Ecto neural progenitor cell (in vitro differentiated cells): ENCODE measurements around the gene ZP1.

Experiments
- DNase-seq: peaks from one replicate; pipeline ENCODE4 v3.0.0-alpha.2; 2018; ENCODE audit warnings: low spot score

Gene ZP1

DNA sequence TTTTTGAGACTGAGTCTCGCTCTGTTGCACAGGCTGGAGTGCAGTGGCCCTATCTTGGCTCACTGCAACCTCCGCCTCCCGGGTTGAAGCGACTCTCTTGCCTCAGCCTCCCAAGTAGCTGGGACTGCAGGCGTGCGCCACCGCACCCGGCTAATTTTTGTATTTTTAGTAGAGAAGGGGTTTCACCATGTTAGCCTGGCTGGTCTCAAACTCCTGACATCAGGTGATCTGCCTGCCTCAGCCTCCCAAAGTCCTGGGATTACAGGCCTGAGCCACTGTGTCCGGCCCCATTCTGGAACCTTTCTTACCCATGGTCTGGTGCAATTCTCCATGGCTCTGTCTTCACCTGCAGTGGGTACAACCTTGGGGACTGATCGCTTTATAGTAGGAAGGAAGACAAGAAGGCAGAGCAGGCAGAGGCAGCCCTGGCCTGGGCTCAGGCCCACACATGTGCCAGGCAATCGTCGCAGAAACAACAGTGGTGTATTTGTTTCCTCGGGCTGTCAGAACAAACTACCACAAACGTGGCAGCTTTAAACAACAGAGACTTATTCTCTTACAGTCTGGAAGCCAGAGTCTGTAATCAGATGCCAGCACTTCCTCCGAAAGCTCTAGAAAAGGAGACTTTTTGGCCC is 7.6 kb upstream of the ZP1 start:
- DNase-seq = no peak

DNA sequence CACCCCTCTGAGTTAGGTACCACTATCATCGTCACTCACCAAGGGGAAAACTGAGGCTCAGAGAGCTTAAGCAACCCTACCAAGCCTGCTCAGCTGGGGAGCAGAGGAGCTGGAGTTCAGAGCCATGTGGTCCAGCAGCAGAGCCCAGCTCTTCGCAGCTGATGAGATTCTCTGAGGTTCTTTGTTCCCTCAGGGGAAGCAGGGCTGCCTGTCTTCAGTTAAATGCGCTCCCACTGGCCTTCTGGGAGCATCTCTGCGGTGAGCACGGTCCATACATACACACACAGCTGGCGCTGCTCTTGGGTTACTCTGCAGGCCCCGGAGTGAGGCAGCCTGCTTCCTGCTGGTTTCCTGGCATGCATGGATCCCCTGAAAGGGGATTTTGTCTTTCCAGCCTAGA is 6.4 kb upstream of the ZP1 start:
- DNase-seq = no peak

DNA sequence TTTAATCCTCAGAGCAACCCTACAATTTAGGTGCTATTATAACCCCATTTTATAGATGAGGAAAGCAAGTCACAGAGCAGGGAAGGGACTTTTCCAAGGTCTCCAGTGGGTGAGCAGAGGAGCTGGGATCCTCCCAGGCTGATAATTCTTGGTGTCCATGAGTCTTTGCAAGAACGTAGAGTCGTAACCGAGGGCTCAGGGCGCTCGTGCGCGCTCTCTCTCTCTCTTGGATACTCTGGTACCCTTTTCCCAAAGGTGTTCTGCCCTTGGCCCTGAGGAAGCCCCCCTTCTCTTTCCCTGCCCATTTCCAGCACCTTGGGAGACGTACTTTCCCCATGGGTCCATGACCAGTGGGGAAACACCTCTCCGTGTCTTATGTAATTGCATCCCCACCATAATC is 5.2 kb upstream of the ZP1 start:
- DNase-seq = no peak

DNA sequence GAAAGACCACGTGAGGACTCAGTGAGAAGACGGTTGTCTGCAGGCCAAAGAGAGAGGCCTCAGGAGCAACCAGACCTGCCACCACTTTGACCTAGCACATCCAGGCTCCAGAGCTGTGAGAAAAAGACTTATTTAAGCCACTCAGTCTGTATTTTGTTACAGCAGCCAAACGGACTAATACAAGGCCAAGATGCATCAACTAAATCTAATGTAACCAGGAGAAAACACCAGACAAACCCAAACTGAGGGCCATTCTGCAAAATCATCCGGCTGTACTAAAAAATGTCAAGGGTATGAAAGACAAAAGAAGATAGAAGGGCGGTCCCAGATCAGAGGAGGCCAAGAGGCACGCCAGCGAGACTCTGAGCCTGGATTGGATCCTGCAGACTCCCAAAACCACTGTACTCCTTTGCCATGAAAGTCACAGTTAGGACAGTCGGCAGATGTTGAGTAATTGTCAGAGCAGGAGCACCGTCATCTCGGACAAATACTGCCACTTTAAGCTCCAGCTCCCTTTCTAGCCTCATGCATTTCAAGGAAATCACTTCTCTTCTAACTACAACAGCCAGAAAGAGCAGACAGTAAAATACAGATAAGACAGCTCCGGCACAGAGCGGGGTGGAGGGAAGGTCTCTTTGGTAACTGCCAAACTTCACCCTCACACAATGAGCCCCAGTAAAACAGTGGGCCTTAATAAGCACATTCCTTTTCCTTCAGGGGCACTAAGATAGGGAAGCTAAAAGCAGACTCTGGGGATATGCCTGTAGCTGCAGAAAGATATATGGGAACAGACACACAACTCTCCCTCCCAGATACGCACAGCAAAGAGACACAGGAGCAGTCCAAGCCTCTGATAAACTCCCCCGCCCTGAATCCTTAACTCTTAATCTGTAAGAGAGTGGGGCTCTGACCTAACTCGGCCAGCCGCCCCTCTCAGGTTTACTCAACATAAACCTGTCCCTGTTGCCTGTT is 3.5 kb upstream of the ZP1 start:
- DNase-seq = no peak

DNA sequence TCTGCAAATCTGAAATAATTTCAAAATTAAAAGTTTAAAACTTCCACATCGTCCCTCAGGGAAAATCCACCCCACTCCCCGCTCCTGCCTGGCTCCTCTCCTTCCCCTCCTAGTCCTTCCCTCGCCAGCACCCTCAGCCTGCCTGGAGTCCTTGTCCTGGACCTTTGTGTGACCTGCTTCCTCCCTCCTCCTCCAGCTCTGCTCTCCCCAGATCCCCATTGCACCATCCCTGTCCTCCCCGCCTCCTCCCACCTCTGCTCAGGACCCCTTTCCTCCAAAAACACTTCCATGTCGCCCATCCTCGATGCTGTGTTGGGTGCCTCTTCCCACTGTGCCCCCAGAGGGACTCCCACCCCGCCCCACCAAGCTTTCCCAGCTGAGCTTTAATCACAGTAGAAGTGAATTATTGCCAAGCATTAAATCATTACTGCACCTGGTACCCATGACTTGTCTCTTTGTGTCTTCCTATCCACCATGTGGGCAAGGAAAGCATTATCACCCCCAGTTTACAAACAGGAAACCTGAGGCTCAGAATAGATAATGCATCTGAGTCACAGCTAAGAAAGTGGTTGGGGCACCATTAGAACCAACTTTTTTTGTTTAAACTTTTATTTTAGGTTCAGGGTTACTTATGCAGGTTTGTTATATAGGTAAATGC is 2.4 kb upstream of the ZP1 start:
- no peak for DNase-seq

DNA sequence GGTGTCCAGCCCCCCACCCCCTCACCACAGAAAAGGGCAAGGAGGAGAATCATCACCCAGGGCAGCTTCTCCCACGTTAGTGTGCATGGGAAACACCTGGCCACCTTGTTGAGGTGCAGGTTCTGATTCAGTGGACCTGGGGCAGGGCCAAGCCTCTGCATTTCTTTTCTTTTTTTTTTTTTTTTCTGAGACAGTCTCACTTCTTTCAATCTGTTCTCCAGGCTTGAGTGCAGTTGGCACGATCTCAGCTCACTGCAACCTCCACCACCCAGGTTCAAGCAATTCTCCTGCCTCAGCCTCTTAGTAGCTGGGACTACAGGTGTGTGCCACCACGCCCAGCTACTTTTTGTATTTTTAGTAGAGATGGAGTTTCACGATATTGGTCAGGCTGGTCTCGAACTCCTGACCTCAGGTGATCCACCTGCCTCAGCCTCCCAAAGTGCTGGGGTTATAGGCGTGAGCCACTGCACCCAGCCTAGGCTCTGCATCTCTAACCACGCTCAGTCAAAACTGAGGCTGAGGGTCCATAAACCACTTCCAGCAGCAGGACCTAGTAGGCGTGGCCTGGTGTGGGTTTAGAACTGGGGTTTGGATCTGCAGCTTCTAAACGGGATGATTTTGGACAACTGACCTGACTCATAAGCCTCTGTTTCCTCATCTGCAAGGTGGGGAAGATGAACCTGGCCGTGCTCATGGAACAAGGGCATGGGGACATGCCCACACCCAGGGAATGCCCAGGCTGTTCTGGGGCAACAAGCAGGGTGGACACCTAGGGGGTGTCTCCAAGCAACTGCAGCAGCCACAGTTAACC is 734 bp downstream of the ZP1 start:
- DNase-seq = no peak

DNA sequence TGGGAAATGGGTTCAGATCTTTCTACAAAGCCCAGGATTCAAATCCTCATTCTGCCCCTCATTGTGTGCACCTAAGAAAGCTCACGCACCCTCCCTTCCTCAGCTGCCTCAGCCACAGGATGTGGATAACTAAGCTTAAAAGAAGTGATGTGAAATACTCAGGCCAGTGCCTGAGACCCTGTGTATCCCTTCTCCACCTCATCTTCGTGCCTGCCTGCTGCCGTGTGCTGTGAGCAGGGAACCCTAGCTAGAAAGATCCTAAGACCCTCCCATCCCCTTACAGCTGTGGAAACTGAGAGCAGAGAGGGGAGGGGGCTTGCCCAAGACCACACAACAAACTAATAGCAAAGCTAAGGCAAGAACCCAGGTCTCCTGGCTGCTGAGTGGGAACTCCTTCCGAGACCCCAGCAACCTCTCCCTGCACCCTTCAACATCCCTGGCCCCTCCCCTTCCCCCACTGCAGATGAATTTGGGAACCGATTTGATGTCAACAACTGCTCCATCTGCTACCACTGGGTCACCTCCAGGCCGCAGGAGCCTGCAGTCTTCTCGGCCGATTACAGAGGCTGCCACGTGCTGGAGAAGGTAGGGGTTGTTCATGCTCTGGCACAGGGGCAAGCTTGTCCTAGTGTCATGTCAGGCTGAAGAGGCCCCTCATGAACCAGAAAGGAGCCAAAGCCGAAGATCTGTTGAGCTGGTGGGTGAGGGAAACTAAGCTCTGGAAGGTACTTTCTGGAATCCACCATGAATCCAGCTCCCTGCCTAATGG is 1.5 kb downstream of the ZP1 start:
- DNase-seq = no peak

DNA sequence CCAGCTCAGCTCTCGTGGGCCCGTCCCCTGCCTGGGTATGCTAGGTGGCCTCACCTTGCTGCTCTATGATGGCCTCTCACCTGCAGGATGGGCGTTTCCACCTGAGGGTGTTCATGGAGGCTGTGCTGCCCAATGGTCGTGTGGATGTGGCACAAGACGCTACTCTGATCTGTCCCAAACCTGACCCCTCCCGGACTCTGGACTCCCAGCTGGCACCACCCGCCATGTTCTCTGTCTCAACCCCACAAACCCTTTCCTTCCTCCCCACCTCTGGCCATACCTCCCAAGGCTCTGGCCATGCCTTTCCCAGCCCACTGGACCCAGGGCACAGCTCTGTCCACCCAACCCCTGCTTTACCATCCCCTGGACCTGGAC is 2.1 kb downstream of the ZP1 start:
- DNase-seq = no peak

DNA sequence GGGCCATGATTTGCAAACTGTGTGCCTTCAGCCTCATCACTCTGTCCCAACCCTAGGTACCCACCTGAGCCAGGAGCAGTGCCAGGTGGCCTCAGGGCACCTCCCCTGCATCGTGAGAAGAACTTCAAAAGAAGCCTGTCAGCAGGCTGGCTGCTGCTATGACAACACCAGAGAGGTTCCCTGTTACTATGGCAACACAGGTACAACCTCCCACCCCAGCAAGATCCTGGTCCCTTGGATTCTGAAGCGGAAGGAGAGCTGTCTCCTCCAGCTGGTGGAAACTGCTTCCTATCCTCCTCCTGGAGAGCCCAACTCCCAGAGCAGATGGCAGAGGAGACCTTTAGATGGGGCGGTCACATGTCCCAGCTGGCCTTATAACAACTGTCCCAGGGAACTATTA is 2.9 kb downstream of the ZP1 start:
- DNase-seq = no peak

DNA sequence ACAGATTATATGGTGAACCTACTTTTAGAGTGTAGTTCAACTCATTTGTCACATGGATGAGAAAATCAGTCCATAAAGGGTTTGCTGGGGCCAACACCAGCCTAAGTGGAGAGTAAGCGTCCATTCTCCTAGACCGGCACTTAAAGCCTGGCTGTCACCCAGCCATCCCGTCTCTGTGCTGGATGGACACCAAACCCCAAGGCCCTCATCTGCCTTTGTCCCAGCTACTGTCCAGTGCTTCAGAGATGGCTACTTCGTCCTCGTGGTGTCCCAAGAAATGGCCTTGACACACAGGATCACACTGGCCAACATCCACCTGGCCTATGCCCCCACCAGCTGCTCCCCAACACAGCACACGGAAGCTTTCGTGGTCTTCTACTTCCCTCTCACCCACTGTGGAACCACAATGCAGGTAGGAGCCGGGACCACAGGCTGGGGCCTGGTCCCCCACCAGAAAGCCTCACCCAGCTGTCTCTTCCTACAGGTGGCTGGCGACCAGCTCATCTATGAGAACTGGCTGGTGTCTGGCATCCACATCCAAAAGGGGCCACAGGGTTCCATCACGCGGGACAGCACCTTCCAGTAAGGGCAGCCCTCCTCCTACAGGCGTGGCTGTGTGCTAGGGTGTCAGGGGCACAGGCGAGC is 3.5 kb downstream of the ZP1 start:
- DNase-seq = no peak

DNA sequence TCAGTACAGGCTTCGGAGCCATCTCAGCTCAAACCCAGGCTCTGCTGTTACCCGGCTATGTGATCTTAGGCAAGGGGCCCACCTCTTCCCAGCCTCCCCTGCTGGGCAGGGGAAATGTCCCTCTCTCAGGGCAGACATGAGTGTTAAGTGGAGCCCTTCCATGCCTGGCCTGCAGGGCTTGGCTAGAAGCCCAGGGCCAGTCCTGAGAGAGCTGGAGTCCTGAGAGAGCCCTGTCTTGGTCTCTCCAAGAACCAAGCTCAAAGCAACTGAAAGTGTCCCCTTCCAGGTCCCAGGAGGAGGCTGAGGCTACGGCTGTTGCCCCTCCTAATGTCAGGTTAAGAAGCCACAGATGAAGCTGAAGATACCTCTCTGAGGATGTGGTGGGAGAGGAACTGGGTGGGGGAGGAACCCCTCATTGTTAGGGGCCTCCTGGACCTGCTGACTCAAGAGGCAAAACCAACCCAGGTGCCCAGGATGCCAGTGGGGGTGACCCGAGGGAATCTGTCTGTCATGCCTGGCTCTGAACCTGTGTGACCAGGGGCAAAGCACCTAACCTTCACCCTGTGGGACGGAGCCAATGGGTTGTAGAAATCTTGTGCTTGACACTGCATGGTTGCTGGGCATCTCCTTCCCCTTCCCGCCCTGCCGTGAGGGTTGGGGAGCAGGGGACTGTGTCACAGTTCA is 4.2 kb downstream of the ZP1 start:
- DNase-seq = no peak

DNA sequence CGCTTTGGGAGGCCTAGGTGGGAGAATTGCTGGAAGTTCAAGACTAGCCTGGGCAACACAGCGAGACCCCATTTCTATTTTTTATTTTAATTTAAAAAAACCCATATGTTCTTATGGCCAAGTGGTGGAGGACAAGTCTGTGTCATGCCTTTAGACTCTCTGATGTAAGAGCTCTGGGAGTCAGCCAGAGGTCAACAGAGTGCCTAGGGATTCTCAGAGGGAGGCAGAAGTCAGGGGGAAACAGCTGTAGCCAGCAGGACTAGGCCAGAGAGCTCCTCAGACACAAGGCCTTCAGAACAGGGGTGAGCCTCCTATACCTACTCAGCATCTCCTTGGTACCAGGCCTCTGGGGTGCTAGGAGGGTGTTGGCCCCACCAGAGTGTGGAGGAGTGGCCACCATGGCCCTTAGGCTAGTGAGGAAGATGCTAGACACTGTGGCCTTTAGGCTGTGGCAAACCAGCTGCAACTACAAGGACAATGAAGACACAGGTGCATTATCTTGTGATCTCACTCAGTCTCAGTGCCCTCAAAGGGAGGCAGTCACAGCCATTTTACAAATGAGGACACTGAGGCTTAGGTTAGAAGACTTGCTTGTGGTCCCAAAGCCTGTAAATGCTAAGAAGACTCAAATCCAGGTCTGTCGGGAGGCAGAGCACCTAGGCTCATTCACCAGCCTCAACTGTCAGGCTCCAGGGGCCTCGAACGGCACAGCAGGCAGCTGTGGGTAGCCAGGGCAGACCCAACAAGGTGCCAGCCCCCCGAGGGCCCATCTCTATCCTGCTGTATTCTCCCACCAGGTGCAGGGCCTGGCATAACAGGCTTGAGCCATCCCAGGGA is 5.0 kb downstream of the ZP1 start:
- no peak for DNase-seq

DNA sequence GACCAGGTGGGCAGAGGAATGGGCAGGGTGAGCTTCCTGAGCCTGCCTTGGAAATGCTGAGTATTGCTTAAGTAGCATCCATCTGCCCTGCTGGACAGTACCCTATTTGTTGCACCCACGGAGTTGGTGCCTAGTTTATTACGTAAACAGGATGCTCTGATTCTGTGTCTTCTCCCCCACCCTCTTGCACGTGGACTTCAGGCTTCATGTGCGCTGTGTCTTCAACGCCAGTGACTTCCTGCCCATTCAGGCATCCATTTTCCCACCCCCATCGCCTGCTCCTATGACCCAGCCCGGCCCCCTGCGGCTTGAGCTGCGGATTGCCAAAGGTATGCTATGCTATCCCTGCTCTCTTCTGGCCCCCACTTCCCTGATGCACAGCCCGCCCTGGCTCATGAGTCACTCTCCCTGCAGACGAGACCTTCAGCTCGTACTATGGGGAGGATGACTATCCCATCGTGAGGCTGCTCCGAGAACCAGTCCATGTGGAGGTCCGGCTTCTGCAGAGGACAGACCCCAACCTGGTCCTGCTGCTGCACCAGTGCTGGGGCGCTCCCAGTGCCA is 5.7 kb downstream of the ZP1 start:
- DNase-seq = no peak

DNA sequence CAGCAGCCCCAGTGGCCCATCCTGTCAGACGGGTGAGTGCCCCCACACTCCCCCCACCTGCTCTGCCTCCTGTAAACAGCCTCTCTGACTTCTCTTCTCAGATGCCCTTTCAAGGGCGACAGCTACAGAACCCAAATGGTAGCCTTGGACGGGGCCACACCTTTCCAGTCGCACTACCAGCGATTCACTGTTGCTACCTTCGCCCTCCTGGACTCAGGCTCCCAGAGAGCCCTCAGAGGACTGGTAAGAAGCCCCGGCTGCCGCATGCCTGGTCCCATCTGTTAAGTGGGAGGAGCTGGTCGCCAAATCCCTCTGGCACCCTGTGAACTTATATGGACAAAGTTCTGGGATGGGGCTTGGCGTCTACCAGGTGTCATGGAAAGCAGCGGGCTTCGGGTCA is 6.2 kb downstream of the ZP1 start:
- DNase-seq = no peak

DNA sequence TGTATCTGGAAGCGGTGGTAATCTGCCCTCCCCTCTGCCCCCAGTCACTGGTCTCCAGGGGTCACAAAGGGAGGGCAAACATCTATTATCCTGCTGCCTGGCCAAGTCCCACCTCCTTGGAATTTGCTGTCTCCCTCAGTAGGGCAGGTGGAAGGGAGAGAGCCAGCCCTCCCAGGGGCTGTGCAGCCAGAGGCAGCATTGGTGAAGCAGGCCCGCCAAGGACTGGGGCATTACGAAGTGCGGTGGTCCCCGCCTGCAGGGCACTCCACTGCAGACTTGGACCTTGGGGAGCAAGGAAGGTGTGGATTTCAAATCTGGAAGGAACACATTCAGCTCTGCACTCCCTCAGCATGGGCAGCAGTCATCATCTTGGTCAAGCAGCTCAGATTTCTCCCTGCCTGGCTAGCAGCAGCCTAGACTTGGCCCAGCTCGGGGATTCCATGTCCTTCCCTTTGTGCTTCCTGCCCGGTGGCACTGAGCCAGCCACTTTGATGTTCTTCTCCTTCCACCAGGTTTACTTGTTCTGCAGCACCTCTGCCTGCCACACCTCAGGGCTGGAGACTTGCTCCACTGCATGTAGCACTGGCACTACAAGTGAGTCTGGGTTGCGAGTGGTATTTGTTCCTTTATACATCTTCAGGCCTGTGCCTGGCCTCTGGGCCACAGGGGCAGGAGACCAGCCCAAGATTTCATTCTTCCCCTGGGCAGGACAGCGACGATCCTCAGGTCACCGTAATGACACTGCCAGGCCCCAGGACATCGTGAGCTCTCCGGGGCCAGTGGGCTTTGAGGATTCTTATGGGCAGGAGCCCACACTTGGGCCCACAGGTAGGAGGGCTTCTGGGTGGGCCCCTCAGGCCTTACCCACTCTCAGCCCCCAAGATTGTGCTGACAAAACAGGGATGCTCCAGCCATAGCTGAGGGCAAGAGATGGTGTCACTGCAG is 7.4 kb downstream of the ZP1 start:
- DNase-seq = peak; percentile 13

DNA sequence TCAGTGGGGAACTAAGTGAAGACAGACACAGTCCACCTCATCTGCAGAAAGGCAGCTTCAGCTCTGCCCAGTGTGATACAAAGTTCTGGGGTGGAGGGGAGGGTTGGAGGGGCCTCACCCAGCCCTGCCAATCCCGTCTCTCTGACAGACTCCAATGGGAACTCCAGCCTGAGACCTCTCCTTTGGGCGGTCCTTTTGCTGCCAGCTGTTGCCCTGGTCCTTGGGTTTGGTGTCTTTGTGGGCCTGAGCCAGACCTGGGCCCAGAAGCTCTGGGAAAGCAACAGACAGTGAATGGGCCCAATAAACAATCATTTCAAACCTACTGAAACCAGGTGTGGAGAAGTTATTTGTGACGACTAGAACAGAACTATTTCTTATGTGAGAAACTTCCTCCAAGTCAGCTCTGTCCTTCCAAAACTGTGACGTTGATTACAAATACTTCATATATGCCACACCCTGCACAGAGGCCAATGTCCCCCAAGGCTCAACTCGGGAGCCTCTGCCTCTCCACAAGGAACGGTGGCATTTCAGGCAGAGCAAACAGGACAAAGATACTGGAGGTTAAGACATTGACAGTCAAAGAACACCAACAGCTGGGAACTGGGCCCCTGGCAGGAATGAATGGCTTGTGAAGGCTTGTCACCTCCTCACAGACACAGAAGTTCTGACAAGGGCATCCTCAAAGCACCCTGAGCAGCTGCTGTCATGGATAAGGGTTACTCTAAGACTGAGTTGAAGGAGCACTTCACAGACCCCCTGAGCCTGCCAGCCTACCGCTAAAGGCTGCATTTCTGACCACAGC is 8.2 kb downstream of the ZP1 start:
- DNase-seq = no peak

DNA sequence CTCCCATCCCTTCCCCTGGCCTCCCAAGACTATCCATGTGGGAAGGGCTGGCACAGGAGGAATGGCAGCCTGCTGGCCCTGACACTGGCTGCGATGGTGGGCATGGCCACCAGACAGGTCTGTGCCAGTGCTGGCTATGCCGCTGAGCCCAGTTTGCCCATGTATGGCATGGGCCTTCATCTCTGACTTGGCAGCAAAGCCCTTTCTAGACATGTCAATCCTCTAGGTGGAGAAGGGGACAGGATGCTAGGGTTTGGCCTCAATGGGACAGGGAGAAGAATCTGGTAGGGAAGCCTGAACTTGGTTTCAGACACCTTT is 8.8 kb downstream of the ZP1 start:
- DNase-seq = peak; percentile 20
